K562 (cell line): ENCODE results near the gene CBLN2. TPM values are rescaled to one million over a fixed set of nuclear protein-coding genes. Genes with fewer than 3 reads are reported as not detected.

Experiments used
- ATAC-seq: fragments of 200-7000 bp; cut with Tn5 transposase; 3 replicates; pipeline ENCODE4 v1.9.1; 2020; ENCODE audit warnings: moderate library complexity
- BruUV-seq: library from RNA; stranded (reverse); fragments of 400-500 nt; replicated peaks from 2 replicates; lab custom pipeline; 2021; lab: Mats Ljungman, UMichigan
- CTCF ChIA-PET: fragments of 300-600 bp; formaldehyde crosslinking; extraction: SDS; loops from one replicate; lab custom pipeline; 2021; ENCODE audit warnings: low intra/inter-chr PET ratio; lab: Yijun Ruan, JAX
- POLR2A ChIA-PET: fragments of 300-600, 350-650 bp; sonication (Branson Sonifier 250); formaldehyde crosslinking; extraction: SDS; loops from one replicate; lab custom pipeline; 2021; ENCODE audit warnings: antibody characterized with exemption, inconsistent platforms; lab: Yijun Ruan, JAX
- DNase-seq, 4 experiments: peaks; one replicate each; pipeline versions ENCODE4 v3.0.0 to v3.0.0-alpha.2; 2011 to 2018; ENCODE audit warnings: low spot score in 3 of 4, mixed read lengths in 3 of 4; ENCODE audit errors: extremely low read depth in 1 of 4
- FAIRE-seq: peaks from 2 replicates; lab custom pipeline; 2011; peaks lifted over from hg19 to GRCh38; lab: Jason Lieb, UNC
- H2AFZ ChIP-seq: 2 replicates; pipeline ENCODE4 v1.6.0; 2011; ENCODE audit warnings: low read depth, low read length, control low read depth, inconsistent platforms
- H3K27ac ChIP-seq: fragments of 200-600 bp; 3 replicates; pipeline ENCODE4 v1.8.0; 2011; ENCODE audit warnings: low read depth, mild to moderate bottlenecking, control low read depth, inconsistent platforms, low read length, moderate library complexity, mixed read lengths; ENCODE audit errors: extremely low read depth
- H3K27me3 ChIP-seq, 2 experiments: fragments of 300-600 bp in 1 of 2; 2 replicates in 1 of 2; 3 replicates in 1 of 2; pipeline versions ENCODE4 v1.6.0 to v1.8.0; 2011; ENCODE audit warnings: inconsistent platforms in 2 of 2, low read length in 2 of 2, mild to moderate bottlenecking in 1 of 2, mixed read lengths in 1 of 2, moderate library complexity in 1 of 2; ENCODE audit not compliant: control insufficient read depth in 2 of 2, insufficient read depth in 2 of 2
- H3K36me3 ChIP-seq: fragments of 300-600 bp; 3 replicates; pipeline ENCODE4 v1.8.0; 2011; ENCODE audit warnings: mild to moderate bottlenecking, low read length, inconsistent platforms; ENCODE audit not compliant: control insufficient read depth, insufficient read depth
- H3K4me1 ChIP-seq, 2 experiments: fragments of 200-600 bp in 1 of 2; replicated peaks in 1 of 2; 2 replicates in 1 of 2; 3 replicates in 1 of 2; pipeline versions ENCODE4 v1.5.1 to v1.8.0; 2011; ENCODE audit warnings: inconsistent platforms in 2 of 2, low read length in 2 of 2, mild to moderate bottlenecking in 1 of 2, mixed read lengths in 1 of 2, moderate library complexity in 1 of 2; ENCODE audit not compliant: control insufficient read depth in 2 of 2, insufficient read depth in 2 of 2
- H3K4me2 ChIP-seq: 2 replicates; pipeline ENCODE4 v1.6.1; 2011; ENCODE audit warnings: low read length, control low read depth, inconsistent platforms, mixed read lengths; ENCODE audit not compliant: insufficient read depth
- H3K4me3 ChIP-seq: fragments of 200-600 bp; sonication (generic), shearing (Covaris generic); 2 replicates; pipeline ENCODE4 v1.5.1; 2016; ENCODE audit warnings: control low read depth, inconsistent platforms
- H3K79me2 ChIP-seq: fragments of 200-600 bp; 3 replicates; pipeline ENCODE4 v1.8.0; 2011; ENCODE audit warnings: low read length, inconsistent platforms; ENCODE audit not compliant: control insufficient read depth, insufficient read depth
- H3K9ac ChIP-seq, 2 experiments: 2 replicates each; pipeline versions ENCODE4 v1.6.0 to v1.6.1; 2011; ENCODE audit warnings: low read depth in 2 of 2, low read length in 2 of 2, control low read depth in 1 of 2, inconsistent platforms in 1 of 2, mild to moderate bottlenecking in 1 of 2, mixed read lengths in 1 of 2; ENCODE audit not compliant: insufficient read depth in 1 of 2
- H3K9me1 ChIP-seq: one replicate; pipeline ENCODE4 v1.6.0; 2011; ENCODE audit warnings: inconsistent platforms, mild to moderate bottlenecking, low read length, moderate library complexity; ENCODE audit not compliant: control insufficient read depth, insufficient read depth
- H3K9me3 ChIP-seq: replicated peaks from 2 replicates; pipeline ENCODE4 v1.5.1; 2011; ENCODE audit warnings: low read depth, low read length, inconsistent platforms; ENCODE audit not compliant: control insufficient read depth, insufficient read depth
- H4K20me1 ChIP-seq: replicated peaks from 2 replicates; pipeline ENCODE4 v1.6.1; 2011; ENCODE audit warnings: low read length, inconsistent platforms, mixed read lengths; ENCODE audit not compliant: control insufficient read depth, insufficient read depth
- ARID2 ChIP-seq: fragments of 450-650 bp; IDR thresholded peaks from 2 replicates; pipeline ENCODE4 v1.6.1; 2017; ENCODE audit warnings: antibody characterized with exemption, mild to moderate bottlenecking
- CCAR2 ChIP-seq: fragments of 200-400 bp; formaldehyde crosslinking; IDR thresholded peaks from 2 replicates; pipeline ENCODE4 v1.6.1; 2017; ENCODE audit warnings: mild to moderate bottlenecking, low read depth, low read length
- FOXJ3 ChIP-seq: sonication (generic); formaldehyde crosslinking; IDR thresholded peaks from 2 replicates; pipeline ENCODE4 v1.4.0; 2020; ENCODE audit warnings: mild to moderate bottlenecking, missing genetic modification reagents
- HEY1 ChIP-seq: fragments of 250-450 bp; sonication (Bioruptor Pico); IDR thresholded peaks from 2 replicates; pipeline ENCODE4 v1.5.0; 2020; ENCODE audit warnings: mild to moderate bottlenecking, moderate library complexity, borderline replicate concordance
- HOXB6 ChIP-seq: fragments of 250-450 bp; sonication (Bioruptor Pico); IDR thresholded peaks from 2 replicates; pipeline ENCODE4 v1.5.1; 2022; ENCODE audit warnings: mild to moderate bottlenecking, borderline replicate concordance
- ID3 ChIP-seq, 2 experiments: fragments of 250-450 bp in 1 of 2; fragments of 450-650 bp in 1 of 2; sonication (Bioruptor Pico) in 1 of 2; IDR thresholded peaks; 2 replicates each; pipeline versions ENCODE4 v1.6.1 to v1.8.0; 2016 to 2021; ENCODE audit warnings: mild to moderate bottlenecking in 2 of 2, moderate library complexity in 2 of 2, missing compliant biosample characterization in 1 of 2, missing genetic modification characterization in 1 of 2
- NR1H2 ChIP-seq: sonication (generic); formaldehyde crosslinking; IDR thresholded peaks from 2 replicates; pipeline ENCODE4 v1.4.0; 2020; ENCODE audit warnings: mild to moderate bottlenecking, missing genetic modification reagents
- PHF8 ChIP-seq: fragments of 200-600 bp; sonication (generic); IDR thresholded peaks from 2 replicates; pipeline ENCODE4 v1.6.1; 2012; ENCODE audit warnings: mixed run types, mild to moderate bottlenecking, inconsistent platforms, low read length, moderate library complexity, borderline replicate concordance
- STAT5A ChIP-seq: IDR thresholded peaks from 2 replicates; pipeline ENCODE4 v1.6.1; 2012; ENCODE audit warnings: low read length, inconsistent platforms, borderline replicate concordance
- THAP7 ChIP-seq: fragments of 250-450 bp; sonication (Bioruptor Pico); IDR thresholded peaks from 2 replicates; pipeline ENCODE4 v1.5.0; 2021
- TSHZ1 ChIP-seq: fragments of 250-450 bp; sonication (Bioruptor Pico); IDR thresholded peaks from 2 replicates; pipeline ENCODE4 v1.4.0; 2020; ENCODE audit warnings: mild to moderate bottlenecking, moderate library complexity
- ZBTB2 ChIP-seq: fragments of 450-650 bp; IDR thresholded peaks from 2 replicates; pipeline ENCODE4 v1.6.1; 2016; ENCODE audit warnings: antibody characterized with exemption
- ZBTB7A ChIP-seq: IDR thresholded peaks from 2 replicates; pipeline ENCODE4 v1.6.1; 2011; ENCODE audit warnings: low read depth, mild to moderate bottlenecking, low read length, moderate library complexity, borderline replicate concordance; ENCODE audit not compliant: control insufficient read depth
- ZNF324 ChIP-seq: fragments of 250-450 bp; sonication (Bioruptor Pico); IDR thresholded peaks from 2 replicates; pipeline ENCODE4 v1.4.0; 2020; ENCODE audit warnings: mild to moderate bottlenecking
- WGBS: fragments of 100-300 bp; shearing (Covaris generic); methylation state at CpG from one replicate; pipeline ENCODE4 v1.1.6; 2016; ENCODE audit warnings: low coverage, mixed read lengths; ENCODE audit not compliant: insufficient coverage; ENCODE audit errors: missing lambda C conversion rate; 5-methylcytosine and 5-hydroxymethylcytosine counted together
- in situ Hi-C: fragments of 300-500 bp; cut with MboI; formaldehyde crosslinking; loops from 4 replicates; pipeline ENCODE4 v1.15.0; 2018; ENCODE audit warnings: inconsistent platforms, mixed read lengths
- intact Hi-C: fragments of 100-400 bp; cut with micrococcal nuclease; formaldehyde crosslinking; loops from 2 replicates; pipeline ENCODE4 v1.14.2; 2022
- polyA plus RNA-seq, 8 experiments: library from polyadenylated mRNA; depleted of rRNA in 4 of 8; stranded (reverse) in 5 of 8; unstranded in 3 of 8; fragments of >200 nt; fragmentation: Nextera tagmentation in 2 of 8; fragmentation: Illumina TruSeq in 1 of 8; extraction: Ambion mirVana in 2 of 8; extraction: Trizol in 1 of 8; gene quantifications; 2 replicates each; pipeline versions ENCODE4 v1.2.1 to v1.2.3, GENCODE V29; 2011 to 2014; ENCODE audit warnings: inconsistent platforms in 1 of 8, missing spikeins in 1 of 8
- total RNA-seq, 7 experiments: library from RNA; depleted of rRNA in 6 of 7; stranded (reverse); fragments of >200 nt in 6 of 7; fragmentation: Illumina TruSeq in 2 of 7; extraction: Trizol in 2 of 7; gene quantifications; 2 replicates each; pipeline versions ENCODE4 v1.2.1 to v1.2.3, GENCODE V29; 2011 to 2021; ENCODE audit warnings: low replicate concordance in 1 of 7

CBLN2 gene
- total and polyA plus RNA-seq, 9 of the 15 experiments (the other 6 are each of a cell fraction or from before 2014, with no cell fraction given): not detected

- TF ChIP-seq HEY1: no peak
- TF ChIP-seq TSHZ1 (CRISPR knock-in tag): no peak
- no peak for TF ChIP-seq ZNF324
- TF ChIP-seq, all 486 proteins: peak for 0
Measured at GRCh38 chr18:72555101-72555500, 11.0 kb upstream of the CBLN2 start (continued).

GRCh38 chr18:72543357-72544055 is 636 bp downstream of the CBLN2 start:
- Histone ChIP-seq H4K20me1 (no peaks in the 10 kb centered on the region), H3K27ac (no peak overlapping the region), H2AFZ (no peak overlapping the region), H3K9me3 (no peaks in the 10 kb centered on the region), H3K27me3 (no peaks in the 10 kb centered on the region), H3K4me1 (no peaks in the 10 kb centered on the region), H3K4me2 (no peak overlapping the region), H3K79me2 (no peaks in the 10 kb centered on the region), H3K36me3 (no peaks in the 10 kb centered on the region), H3K9ac (no peak overlapping the region), H3K4me3 (no peak overlapping the region), H3K9me1 (no peaks in the 10 kb centered on the region)
- FAIRE-seq: no peak
- no TSS peak for BruUV-seq
- ATAC-seq: no peak
- ChIA-PET CTCF (no interaction called here), POLR2A (interaction anchor here (0.6 kb wide), 1 partner anchor 1855 kb away, joined by 3 read pairs; no protein-coding TSS in a partner anchor)
- no peak for DNase-seq
- intact Hi-C loops (no loop called here), in situ Hi-C loops (no loop called here)
- WGBS: 12% methylated on average over 6 of the region's 73 CpGs
- no peak for TF ChIP-seq ARID2
- TF ChIP-seq PHF8: no peak
- TF ChIP-seq ZBTB7A: no peak
- TF ChIP-seq STAT5A: no peak
- no peak for TF ChIP-seq FOXJ3 (CRISPR knock-in tag)
- TF ChIP-seq NR1H2: no peak
- no peak for TF ChIP-seq ZBTB2
- no peak for TF ChIP-seq CCAR2
- no peak for TF ChIP-seq THAP7 (CRISPR knock-in tag)
- TF ChIP-seq HOXB6 (CRISPR knock-in tag): no peak
- TF ChIP-seq ID3 (CRISPR knock-in tag; IDR thresholded peaks at IDR 0.05): no peak
- no peak for TF ChIP-seq ID3 (tag; IDR thresholded peaks at IDR 0.05)
